ENCODE data around the gene DMRTC1B.
"Not testable (repeated sequence)": the region's sequence is repeated elsewhere in the genome, so short reads cannot be mapped to it uniquely, and the experiment has no call there.

DMRTC1B gene, protein sequence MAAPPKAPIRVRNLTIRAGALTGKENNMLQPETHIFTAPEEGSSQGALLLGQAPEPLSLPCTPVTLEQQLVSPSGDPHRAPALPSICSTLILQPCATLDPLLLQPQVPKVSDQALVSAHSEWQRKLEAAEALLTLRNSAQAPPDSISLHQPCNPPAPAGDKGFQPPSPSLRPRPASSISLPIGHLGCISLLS

DNA sequence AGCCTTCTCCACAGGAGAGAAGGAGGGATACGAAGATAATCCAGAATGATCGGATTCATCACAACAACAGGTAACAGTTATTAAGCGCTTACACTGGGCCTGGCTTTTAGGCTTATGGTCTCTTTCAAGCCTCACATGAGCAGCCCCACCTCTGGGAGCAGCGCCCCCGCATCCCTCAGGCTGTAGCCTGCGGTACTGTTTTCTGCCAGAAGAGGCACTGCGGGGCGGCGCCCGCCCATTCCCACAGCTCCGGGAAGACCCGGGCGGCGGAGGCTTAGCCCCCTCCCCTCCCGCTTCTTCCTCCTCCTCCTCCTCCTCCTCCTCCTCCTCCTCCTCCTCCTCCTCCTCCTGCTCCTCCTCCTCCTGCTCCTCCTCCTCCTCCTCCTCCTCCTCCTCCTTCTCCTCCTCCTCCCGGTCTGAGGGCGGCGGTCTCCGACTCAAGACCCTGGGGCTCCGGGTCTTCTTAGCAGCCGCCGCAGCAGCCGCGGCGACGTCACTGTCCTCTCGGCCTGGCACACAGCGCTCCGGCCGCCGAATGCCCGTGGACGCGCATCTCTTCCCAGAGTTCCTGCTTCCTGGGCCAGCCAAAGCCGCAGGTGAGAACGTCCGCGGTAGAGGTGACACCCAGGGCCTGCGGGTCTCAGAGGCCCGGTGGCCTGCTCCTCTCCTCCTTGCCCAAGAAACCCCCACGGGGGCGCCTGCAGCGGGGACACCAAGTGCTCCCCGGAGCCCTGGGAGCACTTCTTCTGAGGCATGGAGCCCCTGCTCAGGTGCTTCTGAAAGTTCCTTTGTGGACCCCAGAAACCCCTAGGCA, at the start of gene DMRTC1B:
DMRTC1B (plus strand) TSS at position 238 of the 814 bp plus-strand sequence. CDS start 68,246 bp downstream, outside the sequence.
- DNase-seq (ENCODE audit: low read depth in 1 of 2, low spot score in 1 of 2): not testable (repeated sequence)

- DNase-seq (ENCODE audit: low read depth in 1 of 2, low spot score in 1 of 2): no peak
Measured at GRCh38 chrX:72727846-72728245, 48.8 kb upstream of the DMRTC1B start.

- DNase-seq (ENCODE audit: low read depth in 1 of 2, low spot score in 1 of 2): not testable (repeated sequence)
Measured at GRCh38 chrX:72733636-72734035, 43.1 kb upstream of the DMRTC1B start.

DNA sequence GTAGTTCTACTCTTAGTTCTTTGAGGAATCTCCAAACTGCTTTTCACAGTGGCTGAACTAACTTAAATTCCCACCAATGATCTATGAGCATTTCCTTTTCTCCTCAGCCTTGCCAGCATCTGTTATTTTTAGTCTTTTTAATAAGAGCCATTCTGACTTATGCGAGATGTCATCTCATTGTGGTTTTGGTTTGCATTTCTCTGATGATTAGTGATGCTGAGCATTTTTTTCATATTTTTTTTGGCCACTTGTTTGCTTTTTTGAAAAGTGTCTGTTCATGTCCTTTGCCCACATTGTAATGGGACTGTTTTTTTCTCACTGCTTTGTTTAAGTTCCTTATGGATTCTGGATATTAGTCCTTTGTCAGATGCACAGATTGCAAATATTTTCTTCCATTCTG, 41.1 kb upstream of the DMRTC1B start:
- DNase-seq (ENCODE audit: low read depth in 1 of 2, low spot score in 1 of 2): no peak

GRCh38 chrX:72745546-72745945, 31.1 kb upstream of the DMRTC1B start:
- DNase-seq (ENCODE audit: low read depth in 1 of 2, low spot score in 1 of 2): not testable (repeated sequence)

DNA sequence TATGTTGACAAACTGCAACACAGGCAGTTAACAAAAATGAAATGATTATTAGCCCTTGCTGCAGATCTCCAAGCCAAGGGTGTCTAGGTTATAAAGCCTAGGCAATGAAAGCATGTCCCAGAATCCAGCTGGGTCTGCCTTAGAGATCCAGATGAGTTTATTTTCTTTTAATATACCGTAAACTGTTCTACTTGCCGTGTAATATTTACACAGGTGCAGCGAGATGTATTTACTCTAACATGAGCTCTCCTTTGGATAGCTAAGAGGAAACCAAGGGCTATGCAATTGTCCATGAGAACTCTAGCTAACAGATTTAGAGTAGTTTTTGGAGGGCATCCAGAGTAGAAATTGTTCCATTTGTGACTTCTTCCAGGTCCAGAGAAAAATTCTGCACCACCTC, 28.1 kb upstream of the DMRTC1B start:
- DNase-seq (ENCODE audit: low read depth in 1 of 2, low spot score in 1 of 2): not testable (repeated sequence)

- DNase-seq (ENCODE audit: low read depth in 1 of 2, low spot score in 1 of 2): not testable (repeated sequence)
Measured at GRCh38 chrX:72760454-72760853, 16.2 kb upstream of the DMRTC1B start.

DNA sequence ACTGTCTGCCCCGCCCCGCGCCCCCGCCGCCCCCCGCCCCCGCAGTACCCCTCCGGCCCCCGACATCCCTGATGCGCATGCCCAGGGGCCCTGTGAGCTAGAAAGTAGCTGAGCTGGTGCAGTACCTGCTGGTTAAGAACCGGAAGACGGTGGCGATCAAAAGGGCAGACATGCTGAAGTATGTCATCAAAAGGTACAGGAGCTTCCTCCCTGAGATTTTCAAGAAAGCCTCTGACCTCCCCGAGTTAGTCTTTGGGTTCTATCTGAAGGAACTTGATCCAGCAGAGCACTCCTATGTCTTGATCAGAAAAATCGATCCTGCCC, 739 bp downstream of the DMRTC1B start:
- DNase-seq (ENCODE audit: low read depth in 1 of 2, low spot score in 1 of 2): not testable (repeated sequence)

GRCh38 chrX:72778146-72778545, 1.5 kb downstream of the DMRTC1B start:
- DNase-seq (ENCODE audit: low read depth in 1 of 2, low spot score in 1 of 2): not testable (repeated sequence)

GRCh38 chrX:72782560-72782959, 5.9 kb downstream of the DMRTC1B start, which contains the start of gene FAM236B:
TSS of gene FAM236B (minus strand) at chrX:72782660. CDS start at chrX:72782560, 100 bp downstream.
- not testable (repeated sequence) for DNase-seq (ENCODE audit: low read depth in 1 of 2, low spot score in 1 of 2)

DNA sequence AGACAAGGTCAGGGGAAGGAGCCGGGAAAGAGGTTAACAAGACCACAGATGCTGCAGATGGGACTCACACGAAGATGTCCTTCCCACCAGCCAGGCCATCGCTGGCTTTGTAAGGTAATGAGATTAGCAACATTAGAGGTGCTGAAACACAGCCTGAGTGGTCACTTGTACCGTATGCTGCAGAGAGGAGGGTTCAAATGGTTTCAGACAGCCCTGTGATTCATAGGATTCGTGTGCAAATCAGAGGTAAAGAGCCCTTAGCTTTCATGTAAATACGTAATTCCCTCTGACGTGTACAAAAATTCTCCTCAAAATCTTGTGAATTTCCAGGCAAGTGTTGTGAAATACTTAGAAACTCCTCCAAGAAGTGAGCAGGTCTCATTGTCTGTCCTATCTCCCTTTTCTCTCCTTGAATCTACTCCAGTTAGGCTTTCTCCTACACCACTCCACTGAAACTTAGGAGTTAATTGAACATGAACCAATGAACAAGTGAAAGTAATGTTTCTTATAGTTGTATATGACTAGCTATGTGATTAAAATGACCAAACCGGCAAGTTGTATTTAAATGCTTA, 6.8 kb downstream of the DMRTC1B start:
- DNase-seq (ENCODE audit: low read depth in 1 of 2, low spot score in 1 of 2): not testable (repeated sequence)

- not testable (repeated sequence) for DNase-seq (ENCODE audit: low read depth in 1 of 2, low spot score in 1 of 2)
Measured at GRCh38 chrX:72783964-72784363, 7.3 kb downstream of the DMRTC1B start.

DNA sequence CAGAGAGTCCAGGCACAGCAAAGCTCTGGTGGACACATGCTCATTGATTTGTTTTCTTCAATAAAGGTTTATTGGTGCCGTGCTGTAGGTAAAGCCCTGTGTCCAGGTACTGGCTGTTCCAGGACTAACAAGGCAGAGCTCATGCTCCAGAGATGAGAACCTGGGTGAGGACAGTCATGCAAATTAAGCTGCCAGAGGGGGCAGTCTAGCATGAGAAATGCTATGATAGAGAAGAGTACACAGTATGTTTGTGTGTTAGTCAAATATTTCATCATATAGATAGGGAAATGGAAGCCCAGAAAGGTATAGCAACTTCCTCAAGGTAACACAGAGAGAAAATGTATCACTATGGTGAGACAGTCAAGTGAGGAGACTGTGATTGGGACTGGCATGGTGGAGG, 11.5 kb downstream of the DMRTC1B start:
- not testable (repeated sequence) for DNase-seq (ENCODE audit: low read depth in 1 of 2, low spot score in 1 of 2)

DNA sequence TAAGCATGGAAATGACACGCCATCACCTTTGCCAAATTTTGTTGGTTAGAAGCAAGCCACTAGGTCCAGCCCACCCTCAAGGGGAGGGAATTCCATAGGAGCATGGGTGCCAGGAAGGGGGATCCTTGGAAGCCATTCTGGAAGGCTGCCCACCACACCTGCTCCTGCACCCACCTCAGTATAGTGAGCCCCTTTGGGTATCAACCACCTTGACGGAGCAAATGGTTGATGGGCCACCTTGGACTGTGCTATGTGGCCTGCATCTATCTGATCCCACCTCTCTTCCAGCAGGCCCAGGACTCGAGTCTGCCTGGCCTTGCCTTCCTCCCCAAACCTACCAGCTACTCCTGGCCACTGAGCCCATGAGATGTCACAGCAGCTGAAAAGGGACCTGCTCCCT, 13.7 kb downstream of the DMRTC1B start:
- DNase-seq (ENCODE audit: low read depth in 1 of 2, low spot score in 1 of 2): not testable (repeated sequence)

DNA sequence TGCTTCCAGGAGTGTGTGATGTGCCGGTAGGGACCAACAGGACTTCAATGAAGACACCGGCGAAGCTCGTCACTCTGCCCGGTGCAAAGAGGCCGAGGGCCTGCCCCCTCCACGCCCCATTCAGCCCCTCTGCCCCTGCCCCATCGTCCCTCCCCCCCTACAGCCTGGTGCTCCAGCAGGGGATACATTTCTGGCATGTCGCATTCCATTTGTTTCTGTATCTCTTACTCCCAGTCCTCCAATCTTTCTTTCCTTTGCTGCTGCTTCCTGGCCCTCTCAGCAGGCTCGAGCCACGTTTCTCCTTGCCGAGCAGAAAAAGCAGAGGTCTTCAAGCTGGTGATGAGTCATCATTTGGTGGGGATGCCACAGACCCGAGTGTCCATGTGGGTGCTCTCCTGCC, 31.4 kb downstream of the DMRTC1B start, which contains the start of gene FAM236D:
FAM236D (minus strand) TSS at position 101 of the 400 bp plus-strand sequence; CDS start at position 1, 100 bp downstream.
- DNase-seq (ENCODE audit: low read depth in 1 of 2, low spot score in 1 of 2): not testable (repeated sequence)

DNA sequence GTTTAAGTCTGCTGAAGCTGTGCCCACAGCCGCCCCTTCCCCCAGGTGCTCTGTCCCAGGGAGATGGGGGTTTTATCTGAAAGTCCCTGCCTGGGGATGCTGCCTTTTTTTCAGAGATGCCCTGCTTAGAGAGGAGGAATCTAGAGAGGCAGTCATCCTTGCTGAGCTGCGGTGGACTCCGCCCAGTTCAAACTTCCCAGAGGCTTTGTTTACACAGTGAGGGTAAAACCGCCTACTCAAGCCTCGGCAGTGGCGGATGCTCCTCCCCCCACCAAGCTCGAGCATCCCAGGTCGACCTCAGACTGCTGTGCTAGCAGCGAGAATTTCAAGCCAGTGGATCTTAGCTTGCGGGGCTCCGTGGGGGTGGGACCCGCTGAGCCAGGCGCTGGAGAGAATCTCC, 54.0 kb downstream of the DMRTC1B start:
- not testable (repeated sequence) for DNase-seq (ENCODE audit: low read depth in 1 of 2, low spot score in 1 of 2)

DNA sequence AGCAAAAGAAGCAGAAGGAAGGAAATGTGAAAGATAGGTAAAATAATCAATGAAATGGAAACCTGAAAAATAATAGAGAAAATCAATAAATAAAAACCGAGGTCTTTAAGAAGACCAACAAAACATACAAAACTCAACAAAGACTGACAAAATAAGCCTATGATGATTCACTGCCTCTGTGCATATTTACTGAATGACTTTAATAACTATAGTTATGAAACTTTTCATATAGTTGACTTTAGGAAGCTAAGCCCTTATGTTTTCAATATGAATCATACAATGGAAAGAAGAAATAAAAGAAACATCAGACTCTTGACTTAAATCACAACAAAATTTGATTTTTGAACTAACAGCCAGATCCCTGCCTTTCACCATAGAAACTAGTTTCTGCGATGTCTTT, 60.8 kb downstream of the DMRTC1B start:
- DNase-seq (ENCODE audit: low read depth in 1 of 2, low spot score in 1 of 2): not testable (repeated sequence)

DNA sequence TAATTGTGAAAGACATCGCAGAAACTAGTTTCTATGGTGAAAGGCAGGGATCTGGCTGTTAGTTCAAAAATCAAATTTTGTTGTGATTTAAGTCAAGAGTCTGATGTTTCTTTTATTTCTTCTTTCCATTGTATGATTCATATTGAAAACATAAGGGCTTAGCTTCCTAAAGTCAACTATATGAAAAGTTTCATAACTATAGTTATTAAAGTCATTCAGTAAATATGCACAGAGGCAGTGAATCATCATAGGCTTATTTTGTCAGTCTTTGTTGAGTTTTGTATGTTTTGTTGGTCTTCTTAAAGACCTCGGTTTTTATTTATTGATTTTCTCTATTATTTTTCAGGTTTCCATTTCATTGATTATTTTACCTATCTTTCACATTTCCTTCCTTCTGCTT, 106.2 kb downstream of the DMRTC1B start:
- DNase-seq (ENCODE audit: low read depth in 1 of 2, low spot score in 1 of 2): not testable (repeated sequence)

DNA sequence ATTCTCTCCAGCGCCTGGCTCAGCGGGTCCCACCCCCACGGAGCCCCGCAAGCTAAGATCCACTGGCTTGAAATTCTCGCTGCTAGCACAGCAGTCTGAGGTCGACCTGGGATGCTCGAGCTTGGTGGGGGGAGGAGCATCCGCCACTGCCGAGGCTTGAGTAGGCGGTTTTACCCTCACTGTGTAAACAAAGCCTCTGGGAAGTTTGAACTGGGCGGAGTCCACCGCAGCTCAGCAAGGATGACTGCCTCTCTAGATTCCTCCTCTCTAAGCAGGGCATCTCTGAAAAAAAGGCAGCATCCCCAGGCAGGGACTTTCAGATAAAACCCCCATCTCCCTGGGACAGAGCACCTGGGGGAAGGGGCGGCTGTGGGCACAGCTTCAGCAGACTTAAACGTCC, 113.0 kb downstream of the DMRTC1B start:
- not testable (repeated sequence) for DNase-seq (ENCODE audit: low read depth in 1 of 2, low spot score in 1 of 2)
